Activated T-helper 1 cell treated with anti-CD3 and anti-CD28 coated beads, Interleukin-12 subunit alpha, Interleukin-12 subunit beta, Interleukin-2, Interleukin-4 antibody, amounts not matched to agents 30 ng/mL and 10 ng/mL and 1 ng/mL, durations not matched to agents 14 hours and 24 hours and 36 hours (primary cell): ENCODE data around the gene ILK. TPM values are rescaled to one million over a fixed set of nuclear protein-coding genes. Genes with fewer than 3 reads are reported as not detected.

ENCODE experiments used
- DNase-seq: peaks from one replicate; pipeline ENCODE4 v3.0.0; 2021; ENCODE audit warnings: low spot score
- H3K27ac Mint-ChIP-seq: one replicate; pipeline ENCODE4 v1.8.0; 2021; ENCODE audit warnings: mild to moderate bottlenecking, mixed read lengths
- H3K27me3 Mint-ChIP-seq: one replicate; pipeline ENCODE4 v1.8.0; 2022; ENCODE audit warnings: mild to moderate bottlenecking, moderate library complexity, mixed read lengths; ENCODE audit not compliant: insufficient read depth
- H3K36me3 Mint-ChIP-seq: one replicate; pipeline ENCODE4 v1.8.0; 2021; ENCODE audit warnings: low read depth, mixed read lengths
- H3K4me1 Mint-ChIP-seq: one replicate; pipeline ENCODE4 v1.8.0; 2021; ENCODE audit warnings: low read depth, mixed read lengths
- H3K4me3 Mint-ChIP-seq: one replicate; pipeline ENCODE4 v1.8.0; 2021; ENCODE audit warnings: mild to moderate bottlenecking, moderate library complexity, mixed read lengths
- H3K9me3 Mint-ChIP-seq: one replicate; pipeline ENCODE4 v1.8.0; 2021; ENCODE audit warnings: mixed read lengths
- intact Hi-C: fragments of 100-400 bp; cut with micrococcal nuclease; formaldehyde crosslinking; loops from one replicate; pipeline ENCODE4 v1.15.1; 2024
- total RNA-seq: library from RNA; stranded (reverse); gene quantifications from 2 replicates; pipeline ENCODE4 v1.2.3, GENCODE V29; 2022

The ILK gene
- total RNA-seq = 90.1 and 97.5 TPM in 2 replicates

GRCh38 chr11:6603287-6604080, at the start of gene ILK, which contains the start of gene RRP8:
ILK (plus strand) TSS chr11:6603774; CDS start chr11:6604272, 498 bp downstream.
RRP8 (minus strand) TSS chr11:6603616; CDS start chr11:6603502, 114 bp downstream.
- intact Hi-C loops = loop anchor here (1.0 to 10.0 kb wide), 10 partner anchors 9 to 1381 kb away; partner anchors contain the start of genes ARFIP2, EIF3F, MRPL17 and PPFIBP2
- Mint-ChIP-seq H3K27me3 (no peaks in the 10 kb centered on the region), H3K4me1 (peaks cover 26% of the 10 kb centered on the region), H3K9me3 (no peaks in the 10 kb centered on the region), H3K36me3 (peaks cover 34% of the 10 kb centered on the region), H3K27ac (no peak within 1 kb of the TSS), H3K4me3 (no peak within 1 kb of the TSS)
- peak; percentile 84 for DNase-seq

DNA sequence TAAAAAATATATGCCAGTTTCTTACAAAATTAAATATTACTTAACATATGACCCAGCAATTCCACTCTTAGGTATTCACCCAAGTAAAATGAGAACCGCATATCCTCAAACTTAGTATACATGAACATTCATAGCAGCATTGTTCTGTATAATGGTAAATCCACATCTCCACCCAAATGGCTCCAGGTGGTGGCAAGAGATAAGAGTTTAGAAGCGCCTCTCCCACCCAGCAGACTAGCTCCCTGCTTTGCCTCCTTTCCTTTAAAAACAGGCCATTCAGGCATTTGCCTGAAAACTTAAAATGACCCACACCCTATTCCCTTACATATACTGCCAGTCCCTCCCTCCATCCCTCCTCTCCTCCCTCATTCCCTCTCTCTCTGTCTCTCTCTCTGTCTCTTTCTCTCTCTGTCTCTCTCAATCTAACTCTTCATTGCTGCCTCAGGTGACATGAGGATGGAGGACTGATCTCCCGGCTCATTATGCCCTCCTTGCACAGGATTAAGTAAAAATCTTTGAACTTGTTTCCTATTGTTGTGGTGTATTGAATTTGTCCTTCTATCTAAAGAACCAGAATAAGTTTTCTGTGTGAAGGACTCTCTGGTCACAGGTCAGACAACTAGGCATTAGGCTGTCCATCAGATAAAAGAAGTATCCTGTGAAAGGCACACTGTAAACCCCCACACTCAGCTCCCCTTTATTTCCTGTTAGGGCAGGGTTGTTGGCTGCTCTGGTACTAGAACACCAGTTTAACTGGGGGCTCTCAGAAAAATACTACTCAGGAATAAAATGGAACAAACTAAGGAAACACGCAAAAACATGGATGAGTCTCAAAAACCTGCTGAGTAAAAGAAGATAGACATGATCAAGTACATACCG, 48.5 kb upstream of the ILK start:
- intact Hi-C loops = no loop called here
- DNase-seq = no peak
- no peak overlapping the region for H3K4me3 Mint-ChIP-seq
- no peak overlapping the region for H3K27ac Mint-ChIP-seq
- H3K36me3 Mint-ChIP-seq = peaks cover 3% of the 10 kb centered on the region
- H3K9me3 Mint-ChIP-seq = no peaks in the 10 kb centered on the region
- no peaks in the 10 kb centered on the region for H3K27me3 Mint-ChIP-seq
- H3K4me1 Mint-ChIP-seq = no peaks in the 10 kb centered on the region

GRCh38 chr11:6556139-6556949, 47.2 kb upstream of the ILK start:
- intact Hi-C loops = no loop called here
- H3K9me3 Mint-ChIP-seq = no peaks in the 10 kb centered on the region
- H3K27ac Mint-ChIP-seq = no peak overlapping the region
- peaks cover 3% of the 10 kb centered on the region for H3K36me3 Mint-ChIP-seq
- H3K4me1 Mint-ChIP-seq = no peaks in the 10 kb centered on the region
- no peak overlapping the region for H3K4me3 Mint-ChIP-seq
- no peaks in the 10 kb centered on the region for H3K27me3 Mint-ChIP-seq
- no peak for DNase-seq

DNA sequence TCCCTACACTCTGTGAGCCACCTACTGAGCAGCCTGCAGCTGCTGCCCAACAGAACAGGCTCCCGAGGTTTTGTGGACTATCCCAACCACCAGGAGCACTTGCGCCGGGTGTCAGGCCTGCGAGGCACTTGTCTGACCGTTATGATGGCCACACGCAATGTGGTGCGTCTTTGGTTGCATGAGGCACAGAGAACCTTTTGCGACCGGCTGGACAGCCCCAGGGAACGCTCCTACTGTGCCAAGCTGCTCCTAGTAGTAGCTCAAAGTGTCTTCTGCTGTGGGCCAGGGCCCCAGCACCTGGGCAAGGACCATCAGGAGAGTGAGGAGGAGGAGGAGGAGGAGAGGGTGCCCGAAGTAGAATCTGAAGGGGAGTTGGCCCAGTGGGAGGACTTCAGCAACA, 46.5 kb upstream of the ILK start:
- Mint-ChIP-seq H3K4me3 (no peak overlapping the region), H3K4me1 (no peaks in the 10 kb centered on the region), H3K9me3 (no peaks in the 10 kb centered on the region), H3K27me3 (no peaks in the 10 kb centered on the region), H3K36me3 (peaks cover 6% of the 10 kb centered on the region), H3K27ac (no peak overlapping the region)
- intact Hi-C loops = no loop called here
- DNase-seq = no peak

GRCh38 chr11:6557761-6558674, 45.6 kb upstream of the ILK start:
- H3K4me1 Mint-ChIP-seq = no peaks in the 10 kb centered on the region
- no peak for DNase-seq
- no peak overlapping the region for H3K4me3 Mint-ChIP-seq
- H3K27ac Mint-ChIP-seq = no peak overlapping the region
- no peaks in the 10 kb centered on the region for H3K27me3 Mint-ChIP-seq
- peaks cover 8% of the 10 kb centered on the region for H3K36me3 Mint-ChIP-seq
- H3K9me3 Mint-ChIP-seq = no peaks in the 10 kb centered on the region
- intact Hi-C loops = no loop called here

DNA sequence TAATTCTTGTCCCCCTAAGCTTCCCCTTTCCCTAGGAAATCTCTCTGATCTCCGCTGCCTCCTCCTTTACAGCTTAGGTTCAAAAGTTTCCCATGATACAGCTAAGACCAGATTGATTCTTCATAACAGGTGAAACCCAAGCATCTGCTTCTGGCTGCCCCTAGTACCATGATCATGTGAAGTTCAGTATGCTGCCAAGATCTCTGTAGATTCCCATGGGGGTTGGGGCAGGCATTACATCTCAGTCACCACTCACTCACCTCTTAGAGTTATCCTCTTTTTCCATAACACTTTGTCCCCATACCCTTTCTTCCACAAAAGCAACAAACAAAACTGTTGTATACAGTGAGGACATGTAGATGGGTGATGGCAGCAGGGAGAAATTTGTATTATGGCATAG, 44.2 kb upstream of the ILK start:
- no peaks in the 10 kb centered on the region for H3K9me3 Mint-ChIP-seq
- H3K4me3 Mint-ChIP-seq = no peak overlapping the region
- intact Hi-C loops = no loop called here
- DNase-seq = no peak
- peaks cover 10% of the 10 kb centered on the region for H3K36me3 Mint-ChIP-seq
- no peak overlapping the region for H3K27ac Mint-ChIP-seq
- no peaks in the 10 kb centered on the region for H3K4me1 Mint-ChIP-seq
- H3K27me3 Mint-ChIP-seq = no peaks in the 10 kb centered on the region

DNA sequence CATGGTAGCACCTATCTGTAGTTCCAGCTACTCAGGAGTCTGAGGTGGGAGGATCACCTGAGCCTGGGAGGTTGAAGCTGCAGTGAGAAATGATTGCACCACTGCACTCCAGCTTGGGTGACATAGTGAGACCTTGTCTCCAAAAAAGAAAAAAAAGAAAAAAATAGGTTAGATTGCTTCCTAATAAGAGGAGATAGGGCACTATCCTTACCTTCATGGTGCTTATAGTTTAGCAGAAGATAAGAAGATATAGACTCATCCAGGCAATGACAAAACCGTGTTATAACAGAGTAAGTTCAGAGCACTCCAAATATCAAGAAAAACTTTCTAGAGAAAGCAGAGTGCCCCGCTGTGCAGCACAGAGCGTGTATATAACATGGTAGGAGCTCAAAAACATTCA, 42.3 kb upstream of the ILK start:
- H3K4me3 Mint-ChIP-seq = no peak overlapping the region
- no peak for DNase-seq
- no peaks in the 10 kb centered on the region for H3K4me1 Mint-ChIP-seq
- H3K27ac Mint-ChIP-seq = no peak overlapping the region
- peaks cover 16% of the 10 kb centered on the region for H3K36me3 Mint-ChIP-seq
- intact Hi-C loops = no loop called here
- H3K27me3 Mint-ChIP-seq = no peaks in the 10 kb centered on the region
- no peaks in the 10 kb centered on the region for H3K9me3 Mint-ChIP-seq

DNA sequence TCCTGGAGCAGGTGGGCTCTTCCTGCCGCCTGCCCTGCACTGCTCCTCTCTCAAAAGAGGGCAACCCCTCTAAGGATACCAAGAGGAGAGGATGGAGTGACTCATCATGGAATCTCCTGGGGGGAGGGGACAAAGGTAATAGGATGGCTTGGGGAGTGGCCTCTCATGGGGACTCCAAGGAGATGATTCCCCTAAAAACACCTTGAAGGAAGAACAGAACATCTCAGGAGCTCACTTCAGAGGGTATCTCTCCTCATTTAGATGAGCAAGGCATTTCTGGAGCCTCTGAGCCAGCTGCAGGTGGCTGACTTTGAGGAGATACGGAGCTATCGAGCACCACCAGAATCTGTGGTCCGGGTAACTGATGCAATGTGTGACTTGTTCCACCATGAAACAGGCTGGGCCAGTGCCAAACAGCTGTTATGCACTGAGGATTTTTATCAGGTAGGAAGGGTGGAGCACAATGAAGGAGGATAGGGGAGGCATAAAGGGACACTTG, 40.4 kb upstream of the ILK start:
- intact Hi-C loops = no loop called here
- no peaks in the 10 kb centered on the region for H3K27me3 Mint-ChIP-seq
- no peak overlapping the region for H3K27ac Mint-ChIP-seq
- H3K36me3 Mint-ChIP-seq = peaks cover 20% of the 10 kb centered on the region
- no peak for DNase-seq
- H3K4me3 Mint-ChIP-seq = no peak overlapping the region
- H3K4me1 Mint-ChIP-seq = no peaks in the 10 kb centered on the region
- H3K9me3 Mint-ChIP-seq = no peaks in the 10 kb centered on the region

DNA sequence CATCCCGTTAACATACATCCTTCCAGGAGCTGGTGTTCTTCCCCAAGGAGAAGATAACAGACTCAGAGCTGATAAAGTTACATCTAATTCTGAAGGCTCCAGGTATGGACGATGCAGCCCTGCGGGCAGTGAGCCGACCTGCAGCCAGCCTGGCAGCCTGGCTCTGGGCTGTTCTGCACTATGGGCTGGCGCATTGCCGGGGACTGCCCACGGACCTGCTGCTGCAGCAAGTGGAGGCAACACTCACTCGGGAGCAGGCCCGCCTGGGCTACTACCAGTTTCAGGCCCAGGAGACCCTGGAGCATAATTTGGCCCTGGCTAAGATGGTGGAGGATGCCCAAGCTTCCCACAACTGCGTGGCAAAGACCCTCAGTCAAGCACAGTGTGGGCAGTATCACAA, 39.9 kb upstream of the ILK start:
- intact Hi-C loops = no loop called here
- peaks cover 20% of the 10 kb centered on the region for H3K36me3 Mint-ChIP-seq
- H3K27me3 Mint-ChIP-seq = no peaks in the 10 kb centered on the region
- no peaks in the 10 kb centered on the region for H3K9me3 Mint-ChIP-seq
- no peak overlapping the region for H3K4me3 Mint-ChIP-seq
- DNase-seq = no peak
- H3K4me1 Mint-ChIP-seq = no peaks in the 10 kb centered on the region
- no peak overlapping the region for H3K27ac Mint-ChIP-seq

DNA sequence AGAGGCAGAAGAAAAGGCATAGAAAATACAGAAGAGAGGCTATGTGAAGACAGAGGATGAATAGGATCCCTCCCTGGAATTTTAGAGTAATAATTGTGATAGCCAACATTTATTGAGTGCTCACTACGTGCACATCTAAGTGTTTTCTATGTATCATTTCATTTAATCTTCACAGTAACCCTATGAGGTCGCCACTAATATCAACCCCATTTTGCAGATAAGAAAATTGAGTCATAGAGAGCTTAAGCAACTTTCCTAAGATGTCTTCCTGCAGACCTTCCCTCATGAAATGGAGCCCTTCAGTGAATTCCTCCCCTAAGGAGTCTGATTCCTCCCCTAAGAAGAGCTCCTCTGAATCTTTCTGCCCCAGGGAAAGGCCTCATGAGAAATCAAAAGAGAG, 38.2 kb upstream of the ILK start:
- no peaks in the 10 kb centered on the region for H3K27me3 Mint-ChIP-seq
- intact Hi-C loops = no loop called here
- no peaks in the 10 kb centered on the region for H3K9me3 Mint-ChIP-seq
- H3K27ac Mint-ChIP-seq = no peak overlapping the region
- no peak for DNase-seq
- peaks cover 21% of the 10 kb centered on the region for H3K36me3 Mint-ChIP-seq
- H3K4me3 Mint-ChIP-seq = no peak overlapping the region
- H3K4me1 Mint-ChIP-seq = no peaks in the 10 kb centered on the region

GRCh38 chr11:6565988-6566703, 37.4 kb upstream of the ILK start:
- H3K36me3 Mint-ChIP-seq = peaks cover 21% of the 10 kb centered on the region
- intact Hi-C loops = no loop called here
- no peaks in the 10 kb centered on the region for H3K4me1 Mint-ChIP-seq
- no peak overlapping the region for H3K27ac Mint-ChIP-seq
- H3K27me3 Mint-ChIP-seq = no peaks in the 10 kb centered on the region
- H3K4me3 Mint-ChIP-seq = no peak overlapping the region
- DNase-seq = no peak
- no peaks in the 10 kb centered on the region for H3K9me3 Mint-ChIP-seq
